WTC11 (cell line): ENCODE measurements around the gene UBE2G1. TPM values are rescaled to one million over a fixed set of nuclear protein-coding genes. Genes with fewer than 3 reads are reported as not detected.
A peak's percentile ranks its signal among the peaks of the same experiment; 100 is the strongest.

Experiments
- ATAC-seq: fragments of 200-7000 bp; cut with Tn5 transposase; 2 replicates; pipeline ENCODE4 v1.10.0; 2021; ENCODE audit warnings: mild to moderate bottlenecking, moderate library complexity
- CTCF ChIA-PET: fragments of 300-600 bp; sonication (Branson Sonifier 250); formaldehyde crosslinking; loops from one replicate; lab custom pipeline; 2021; ENCODE audit warnings: antibody characterized with exemption; lab: Charles Lee
- POLR2A ChIA-PET: fragments of 350-600 bp; sonication (Branson Sonifier 250); formaldehyde crosslinking; loops from one replicate; lab custom pipeline; 2021; ENCODE audit warnings: antibody characterized with exemption; lab: Charles Lee
- DNase-seq: peaks from one replicate; pipeline ENCODE4 v3.0.0; 2021; ENCODE audit warnings: low spot score
- H3K27ac Mint-ChIP-seq: 2 replicates; pipeline ENCODE4 v1.8.0; 2021; ENCODE audit warnings: mixed read lengths
- H3K27me3 Mint-ChIP-seq: 2 replicates; pipeline ENCODE4 v1.8.0; 2021; ENCODE audit warnings: low read depth, mild to moderate bottlenecking, moderate library complexity, mixed read lengths
- H3K36me3 Mint-ChIP-seq: 2 replicates; pipeline ENCODE4 v1.8.0; 2021; ENCODE audit warnings: mixed read lengths
- H3K4me1 Mint-ChIP-seq: 2 replicates; pipeline ENCODE4 v1.8.0; 2022; ENCODE audit warnings: mixed read lengths
- H3K4me3 Mint-ChIP-seq: 2 replicates; pipeline ENCODE4 v1.8.0; 2021; ENCODE audit warnings: mild to moderate bottlenecking, moderate library complexity, mixed read lengths
- H3K9me3 Mint-ChIP-seq: 2 replicates; pipeline ENCODE4 v1.8.0; 2021; ENCODE audit warnings: mixed read lengths
- CREB1 ChIP-seq: sonication (generic); formaldehyde crosslinking; IDR thresholded peaks from 2 replicates; pipeline ENCODE4 v1.8.0; 2023; ENCODE audit warnings: mild to moderate bottlenecking, missing genetic modification reagents
- ELF4 ChIP-seq: sonication (generic); formaldehyde crosslinking; IDR thresholded peaks from 2 replicates; pipeline ENCODE4 v1.8.1; 2022; ENCODE audit warnings: low read depth, mild to moderate bottlenecking, moderate library complexity, missing genetic modification reagents
- EMX1 ChIP-seq: fragments of 250-450 bp; sonication (Bioruptor Pico); IDR thresholded peaks from 2 replicates; pipeline ENCODE4 v1.8.0; 2021; ENCODE audit warnings: mild to moderate bottlenecking
- ERG ChIP-seq: fragments of 250-450 bp; sonication (Bioruptor Pico); IDR thresholded peaks from 2 replicates; pipeline ENCODE4 v1.8.0; 2021; ENCODE audit warnings: mild to moderate bottlenecking
- ESRRA ChIP-seq: sonication (generic); formaldehyde crosslinking; IDR thresholded peaks from 2 replicates; pipeline ENCODE4 v1.8.1; 2022; ENCODE audit warnings: mild to moderate bottlenecking, missing genetic modification reagents, borderline replicate concordance
- FOXP1 ChIP-seq: sonication (generic); formaldehyde crosslinking; IDR thresholded peaks from 2 replicates; pipeline ENCODE4 v1.8.0; 2022; ENCODE audit warnings: missing genetic modification reagents, mild to moderate bottlenecking, moderate library complexity, borderline replicate concordance
- IRF2 ChIP-seq: sonication (generic); formaldehyde crosslinking; IDR thresholded peaks from 2 replicates; pipeline ENCODE4 v1.8.0; 2022; ENCODE audit warnings: low read depth, missing genetic modification reagents, borderline replicate concordance
- NFYB ChIP-seq: sonication (generic); formaldehyde crosslinking; conservative IDR thresholded peaks from 2 replicates; pipeline ENCODE4 v1.8.0; 2022; ENCODE audit warnings: low read depth, missing genetic modification reagents
- OVOL2 ChIP-seq: fragments of 250-450 bp; sonication (Bioruptor Pico); IDR thresholded peaks from 2 replicates; pipeline ENCODE4 v1.9.0; 2021; ENCODE audit warnings: mild to moderate bottlenecking, borderline replicate concordance
- SOX15 ChIP-seq: fragments of 250-450 bp; sonication (Bioruptor Pico); IDR thresholded peaks from 2 replicates; pipeline ENCODE4 v1.9.0; 2021; ENCODE audit warnings: mild to moderate bottlenecking
- ZBTB21 ChIP-seq: sonication (generic); formaldehyde crosslinking; IDR thresholded peaks from 2 replicates; pipeline ENCODE4 v1.8.1; 2023; ENCODE audit warnings: mild to moderate bottlenecking, missing genetic modification reagents, borderline replicate concordance
- ZNF219 ChIP-seq: sonication (generic); formaldehyde crosslinking; IDR thresholded peaks from 2 replicates; pipeline ENCODE4 v1.8.0; 2023; ENCODE audit warnings: missing genetic modification reagents, mild to moderate bottlenecking, borderline replicate concordance
- ZNF263 ChIP-seq: sonication (generic); formaldehyde crosslinking; IDR thresholded peaks from 2 replicates; pipeline ENCODE4 v1.8.1; 2022; ENCODE audit warnings: low read depth, mild to moderate bottlenecking, moderate library complexity, missing genetic modification reagents
- ZNF416 ChIP-seq: fragments of 250-450 bp; sonication (Bioruptor Pico); IDR thresholded peaks from 2 replicates; pipeline ENCODE4 v1.9.0; 2021; ENCODE audit warnings: mild to moderate bottlenecking, inconsistent platforms
- ZNF425 ChIP-seq: fragments of 250-450 bp; sonication (Bioruptor Pico); conservative IDR thresholded peaks from 2 replicates; pipeline ENCODE4 v1.9.0; 2021; ENCODE audit warnings: mild to moderate bottlenecking
- ZNF532 ChIP-seq: fragments of 250-450 bp; sonication (Bioruptor Pico); IDR thresholded peaks from 2 replicates; pipeline ENCODE4 v1.9.0; 2021; ENCODE audit warnings: mild to moderate bottlenecking, borderline replicate concordance
- ZNF671 ChIP-seq: fragments of 250-450 bp; sonication (Bioruptor Pico); IDR thresholded peaks from 2 replicates; pipeline ENCODE4 v1.8.0; 2021; ENCODE audit warnings: mild to moderate bottlenecking
- total RNA-seq: library from RNA; stranded (reverse); gene quantifications from 3 replicates; pipeline ENCODE4 v1.2.3, GENCODE V29; 2021

The UBE2G1 gene
- total RNA-seq, 1 experiment from 2014 or later, result 177 TPM

DNA sequence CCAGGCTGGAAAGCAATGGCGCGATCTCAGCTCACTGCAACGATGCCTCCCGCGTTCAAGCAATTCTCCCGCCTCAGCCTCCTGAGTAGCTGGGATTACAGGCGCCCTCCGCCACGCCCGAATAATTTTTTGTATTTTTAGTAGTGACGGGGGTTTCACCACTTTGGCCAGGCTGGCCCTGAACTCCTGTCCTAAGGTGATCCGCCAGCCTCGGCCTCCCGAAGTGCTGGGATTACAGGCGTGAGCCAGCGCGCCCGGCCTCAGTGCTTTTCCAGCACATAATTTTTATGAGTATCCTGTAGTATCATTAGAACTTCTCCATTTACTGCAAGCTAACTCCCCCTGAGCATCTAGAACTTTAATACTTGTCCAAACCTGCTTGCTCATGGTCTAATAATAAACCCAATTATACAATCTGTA, 1.8 kb downstream of the UBE2G1 start:
- Mint-ChIP-seq H3K4me1 (peaks cover 36% of the 10 kb centered on the region), H3K27me3 (no peaks in the 10 kb centered on the region), H3K4me3 (peak overlapping the region; percentile 89), H3K27ac (peak overlapping the region; percentile 88), H3K36me3 (peaks cover 24% of the 10 kb centered on the region), H3K9me3 (no peaks in the 10 kb centered on the region)
- CTCF ChIA-PET, result interaction anchor here (1.4 kb wide), 1 partner anchor 11 kb away, joined by 7 read pairs; no protein-coding TSS in a partner anchor
- DNase-seq (no peak), ATAC-seq (no peak)
- TF ChIP-seq ZNF671 (CRISPR knock-in tag), result no peak
- no peak for TF ChIP-seq ZNF532 (CRISPR knock-in tag)
- no peak for TF ChIP-seq ZNF416 (CRISPR knock-in tag)
- no peak for TF ChIP-seq ZNF219 (CRISPR knock-in tag)
- TF ChIP-seq ZNF425 (CRISPR knock-in tag), result no peak
- TF ChIP-seq EMX1, result no peak
- no peak for TF ChIP-seq ZBTB21 (CRISPR knock-in tag)
- TF ChIP-seq ERG, result no peak
- POLR2A ChIA-PET, result interaction anchor here (0.7 to 1.8 kb wide), 3 partner anchors 10 to 231 kb away, joined by 3 to 7 read pairs (median 5); no protein-coding TSS in a partner anchor

- Mint-ChIP-seq H3K4me1 (peaks cover 50% of the 10 kb centered on the region), H3K36me3 (peaks cover 27% of the 10 kb centered on the region), H3K9me3 (no peaks in the 10 kb centered on the region)
- CTCF ChIA-PET, result no interaction called here
- ATAC-seq, result no peak
- DNase-seq, result peak; percentile 1
- TF ChIP-seq FOXP1 (CRISPR knock-in tag), result no peak
- TF ChIP-seq SOX15, result no peak
- TF ChIP-seq CREB1 (CRISPR knock-in tag), result no peak
- no peak for TF ChIP-seq IRF2
- no peak for TF ChIP-seq ZNF263 (CRISPR knock-in tag)
- no peak for TF ChIP-seq ESRRA (CRISPR knock-in tag)
- no peak for TF ChIP-seq OVOL2 (CRISPR knock-in tag)
- no peak for TF ChIP-seq ELF4 (CRISPR knock-in tag)
- TF ChIP-seq NFYB (CRISPR knock-in tag), result no peak
- no peak for TF ChIP-seq ZBTB21 (CRISPR knock-in tag)
- TF ChIP-seq, all 79 proteins: peak for 0
- Mint-ChIP-seq H3K27me3 (no peaks in the 10 kb centered on the region), H3K4me3 (no peak overlapping the region), H3K27ac (peak overlapping the region; percentile 37; the same call in 1 of the 2 replicates)
- POLR2A ChIA-PET, result no interaction called here
Observed at GRCh38 chr17:4362141-4362540, 4.3 kb downstream of the UBE2G1 start.
